Measurements from ENCODE around the gene ST6GAL1.
"Not testable (repeated sequence)": the region's sequence is repeated elsewhere in the genome, so short reads cannot be mapped to it uniquely, and the experiment has no call there.

The ST6GAL1 gene

GRCh38 chr3:186963636-186964035 lies 33.3 kb downstream of the ST6GAL1 start:
- no peak for DNase-seq
- no peak for TF ChIP-seq CTCF (IDR thresholded peaks at IDR 0.05; ENCODE audit: low read depth, low read length)
- Histone ChIP-seq H3K36me3 (no peaks in the 10 kb centered on the region; the same call in 1 of the 2 replicates), H3K27me3 (ENCODE audit: insufficient read depth, low read depth, severe bottlenecking) (no peaks in the 10 kb centered on the region), H3K4me3 (ENCODE audit: low read depth, low read length) (no peak overlapping the region), H3K9me3 (ENCODE audit: severe bottlenecking) (no peaks in the 10 kb centered on the region), H3K27ac (no peak overlapping the region)

GRCh38 chr3:186964071-186964470 lies 33.7 kb downstream of the ST6GAL1 start:
- DNase-seq = no peak
- Histone ChIP-seq H3K36me3 (no peaks in the 10 kb centered on the region; the same call in 1 of the 2 replicates), H3K4me3 (ENCODE audit: low read depth, low read length) (no peak overlapping the region), H3K27ac (no peak overlapping the region), H3K9me3 (ENCODE audit: severe bottlenecking) (no peaks in the 10 kb centered on the region), H3K27me3 (ENCODE audit: insufficient read depth, low read depth, severe bottlenecking) (no peaks in the 10 kb centered on the region)
- TF ChIP-seq CTCF (IDR thresholded peaks at IDR 0.05; ENCODE audit: low read depth, low read length) = no peak

- no peak for DNase-seq
- no peak for TF ChIP-seq CTCF (IDR thresholded peaks at IDR 0.05; ENCODE audit: low read depth, low read length)
- no peak overlapping the region for H3K27ac ChIP-seq
- no peaks in the 10 kb centered on the region for H3K9me3 ChIP-seq (ENCODE audit: severe bottlenecking)
- no peak overlapping the region for H3K4me3 ChIP-seq (ENCODE audit: low read depth, low read length)
- H3K27me3 ChIP-seq (ENCODE audit: insufficient read depth, low read depth, severe bottlenecking) = no peaks in the 10 kb centered on the region
- H3K36me3 ChIP-seq = no peaks in the 10 kb centered on the region; the same call in 1 of the 2 replicates
Observed at GRCh38 chr3:186964616-186965015, 34.3 kb downstream of the ST6GAL1 start.

GRCh38 chr3:186965141-186965879 lies 35.0 kb downstream of the ST6GAL1 start:
- no peak for DNase-seq
- H3K27me3 ChIP-seq (ENCODE audit: insufficient read depth, low read depth, severe bottlenecking) = no peaks in the 10 kb centered on the region
- no peaks in the 10 kb centered on the region for H3K9me3 ChIP-seq (ENCODE audit: severe bottlenecking)
- no peak overlapping the region for H3K4me3 ChIP-seq (ENCODE audit: low read depth, low read length)
- H3K27ac ChIP-seq = no peak overlapping the region
- H3K36me3 ChIP-seq = no peaks in the 10 kb centered on the region; the same call in 1 of the 2 replicates
- TF ChIP-seq CTCF (IDR thresholded peaks at IDR 0.05; ENCODE audit: low read depth, low read length) = no peak

- Histone ChIP-seq H3K4me3 (ENCODE audit: low read depth, low read length) (no peak overlapping the region), H3K9me3 (ENCODE audit: severe bottlenecking) (no peaks in the 10 kb centered on the region), H3K36me3 (no peaks in the 10 kb centered on the region; the same call in 1 of the 2 replicates), H3K27ac (no peak overlapping the region), H3K27me3 (ENCODE audit: insufficient read depth, low read depth, severe bottlenecking) (no peaks in the 10 kb centered on the region)
- TF ChIP-seq CTCF (IDR thresholded peaks at IDR 0.05; ENCODE audit: low read depth, low read length) = no peak
- DNase-seq = no peak
Observed at GRCh38 chr3:186966406-186966805, 36.1 kb downstream of the ST6GAL1 start.

- H3K36me3 ChIP-seq = not testable (repeated sequence)
Observed at GRCh38 chr3:186967236-186967635, 36.9 kb downstream of the ST6GAL1 start.

More at GRCh38 chr3:186967236-186967635, 36.9 kb downstream of the ST6GAL1 start:
- not testable (repeated sequence) for H3K9me3 ChIP-seq (ENCODE audit: severe bottlenecking); H3K4me3 ChIP-seq (ENCODE audit: low read depth, low read length); DNase-seq; H3K27ac ChIP-seq; H3K27me3 ChIP-seq (ENCODE audit: insufficient read depth, low read depth, severe bottlenecking)

Measured in WERI-Rb-1 (cell line).